Nucleus accumbens (tissue), 56 donors: ENCODE measurements around the gene OGFR.

Experiments used
- DNase-seq, 56 donors: peaks; one replicate each; lab custom pipeline; 2025; lab: John Stamatoyannopoulos, UW

Gene OGFR

GRCh38 chr20:62822788-62823651, 18.4 kb downstream of the OGFR start:
- DNase-seq: peak in 2 of 56 donors; percentile 10 to 52

GRCh38 chr20:62823688-62824475, 19.2 kb downstream of the OGFR start:
- no peak for DNase-seq

- DNase-seq: peak in 4 of 56 donors; percentile 8 to 27 (median 18)
Measured at GRCh38 chr20:62824476-62825332, 20.1 kb downstream of the OGFR start.

GRCh38 chr20:62825333-62825985, 20.8 kb downstream of the OGFR start:
- no peak for DNase-seq

- no peak for DNase-seq
Measured at GRCh38 chr20:62825986-62826645, 21.5 kb downstream of the OGFR start.

- no peak for DNase-seq
Measured at GRCh38 chr20:62826646-62827310, 22.1 kb downstream of the OGFR start.

- DNase-seq: no peak
Measured at GRCh38 chr20:62827311-62828038, 22.8 kb downstream of the OGFR start.

- DNase-seq: no peak
Measured at GRCh38 chr20:62828051-62828450, 23.4 kb downstream of the OGFR start.

GRCh38 chr20:62828511-62829230, 24.0 kb downstream of the OGFR start:
- no peak for DNase-seq

GRCh38 chr20:62829231-62830230, 24.9 kb downstream of the OGFR start:
- no peak for DNase-seq

- no peak for DNase-seq
Measured at GRCh38 chr20:62830251-62830650, 25.6 kb downstream of the OGFR start.

- no peak for DNase-seq
Measured at GRCh38 chr20:62830821-62831220, 26.2 kb downstream of the OGFR start.

- DNase-seq: no peak
Measured at GRCh38 chr20:62831361-62831788, 26.7 kb downstream of the OGFR start.

- peak in 1 of 56 donors; percentile 11 for DNase-seq
Measured at GRCh38 chr20:62831854-62832211, 27.2 kb downstream of the OGFR start.

GRCh38 chr20:62832212-62832922, 27.7 kb downstream of the OGFR start:
- DNase-seq: peak in 4 of 56 donors; percentile 12 to 56 (median 28)

GRCh38 chr20:62832951-62833391, 28.3 kb downstream of the OGFR start:
- no peak for DNase-seq
